Suprapubic skin (tissue), 4 donors: ENCODE results near the gene HEXA.

Source experiments
- CTCF ChIP-seq, 2 donors: fragments of 200-600 bp in 1 of 2; fragments of 450-650 bp in 1 of 2; sonication (generic) in 1 of 2; IDR thresholded peaks; one replicate each; pipeline ENCODE4 v1.5.1; 2016 to 2019; ENCODE audit warnings: antibody characterized with exemption in 2 of 2, mild to moderate bottlenecking in 1 of 2, moderate library complexity in 1 of 2
- EP300 ChIP-seq: sonication (generic); formaldehyde crosslinking; IDR thresholded peaks from one replicate; pipeline ENCODE4 v1.6.1; 2017; ENCODE audit warnings: antibody characterized with exemption
- POLR2A ChIP-seq, 2 donors: fragments of 450-650 bp; IDR thresholded peaks; one replicate each; pipeline ENCODE4 v1.6.1; 2017; ENCODE audit warnings: antibody characterized with exemption in 2 of 2, mild to moderate bottlenecking in 2 of 2, moderate library complexity in 2 of 2
- POLR2AphosphoS5 ChIP-seq, 3 donors: sonication (generic); formaldehyde crosslinking; IDR thresholded peaks; one replicate each; pipeline ENCODE4 v1.6.1; 2017; ENCODE audit warnings: antibody characterized with exemption in 3 of 3

DNA sequence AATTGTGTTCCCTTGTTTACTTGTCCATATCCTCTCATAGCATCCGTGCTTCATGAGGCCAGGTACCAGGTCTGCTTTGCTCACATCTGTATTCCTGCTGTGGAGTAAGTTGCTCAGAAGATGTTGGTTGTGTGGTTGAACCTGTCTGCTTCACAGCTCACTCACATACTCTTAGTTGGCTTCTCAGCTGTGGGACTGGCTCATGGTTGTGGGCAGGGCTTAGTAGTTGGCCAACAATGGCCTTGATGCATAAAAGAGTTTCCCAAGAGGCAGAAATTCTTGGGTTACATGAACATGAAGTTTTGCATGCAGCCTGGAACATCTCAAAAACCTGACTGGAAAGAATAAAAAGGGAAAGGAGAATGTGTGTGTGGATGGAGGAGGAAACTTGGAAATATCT, 72.9 kb downstream of the HEXA start:
- TF ChIP-seq CTCF (IDR thresholded peaks at IDR 0.05) = no peak
- TF ChIP-seq POLR2A (IDR thresholded peaks at IDR 0.05) = no peak
- no peak for TF ChIP-seq POLR2AphosphoS5 (IDR thresholded peaks at IDR 0.05)
- no peak for TF ChIP-seq EP300
